ENCODE measurements around the gene FAM47E.
A peak's percentile ranks its signal among the peaks of the same experiment; 100 is the strongest.
"Not testable (repeated sequence)": the region's sequence is repeated elsewhere in the genome, so short reads cannot be mapped to it uniquely, and the experiment has no call there.

FAM47E gene

GRCh38 chr4:76280488-76281441 lies 29.2 kb downstream of the FAM47E start:
- no peak overlapping the region for H3K4me3 ChIP-seq (ENCODE audit: low read length)
- no peak for TF ChIP-seq CTCF (IDR thresholded peaks at IDR 0.05; ENCODE audit: insufficient read depth, low read depth, low read length, missing control alignments)
- DNase-seq (ENCODE audit: low read depth), result no peak

- not testable (repeated sequence) for DNase-seq (ENCODE audit: low read depth); H3K4me3 ChIP-seq (ENCODE audit: low read length)
Measured at GRCh38 chr4:76281594-76281993, 30.1 kb downstream of the FAM47E start.

- H3K4me3 ChIP-seq (ENCODE audit: low read length), result no peak overlapping the region
- no peak for DNase-seq (ENCODE audit: low read depth)
- TF ChIP-seq CTCF (IDR thresholded peaks at IDR 0.05; ENCODE audit: insufficient read depth, low read depth, low read length, missing control alignments), result no peak
Measured at GRCh38 chr4:76282941-76283689, 31.6 kb downstream of the FAM47E start.

GRCh38 chr4:76283900-76284299 lies 32.4 kb downstream of the FAM47E start:
- DNase-seq (ENCODE audit: low read depth), result peak; percentile 18
- no peak overlapping the region for H3K4me3 ChIP-seq (ENCODE audit: low read length)
- no peak for TF ChIP-seq CTCF (IDR thresholded peaks at IDR 0.05; ENCODE audit: insufficient read depth, low read depth, low read length, missing control alignments)

- not testable (repeated sequence) for DNase-seq (ENCODE audit: low read depth); H3K4me3 ChIP-seq (ENCODE audit: low read length)
Measured at GRCh38 chr4:76287811-76288210, 36.3 kb downstream of the FAM47E start.

- TF ChIP-seq CTCF (IDR thresholded peaks at IDR 0.05; ENCODE audit: insufficient read depth, low read depth, low read length, missing control alignments), result no peak
- H3K4me3 ChIP-seq (ENCODE audit: low read length), result no peak overlapping the region
- no peak for DNase-seq (ENCODE audit: low read depth)
Measured at GRCh38 chr4:76292730-76293129, 41.2 kb downstream of the FAM47E start.

GRCh38 chr4:76293772-76294171 lies 42.3 kb downstream of the FAM47E start:
- H3K4me3 ChIP-seq (ENCODE audit: low read length), result no peak overlapping the region
- DNase-seq (ENCODE audit: low read depth), result no peak
- TF ChIP-seq CTCF (IDR thresholded peaks at IDR 0.05; ENCODE audit: insufficient read depth, low read depth, low read length, missing control alignments), result no peak

Measured in epithelial cell of esophagus (primary cell).